NCI-H774 (cell line): ENCODE results near the gene KRTAP10-12.
"Not testable (repeated sequence)": the region's sequence is repeated elsewhere in the genome, so short reads cannot be mapped to it uniquely, and the experiment has no call there.

Experiments
- DNase-seq: peaks from one replicate; lab custom pipeline; 2025; lab: John Stamatoyannopoulos, UW

Gene KRTAP10-12

GRCh38 chr21:44697172-44697810 lies at the start of gene KRTAP10-12:
Gene KRTAP10-12, plus strand, starts transcription at chr21:44697172. Its CDS starts 30 bp downstream, at chr21:44697202.
- not testable (repeated sequence) for DNase-seq

DNA sequence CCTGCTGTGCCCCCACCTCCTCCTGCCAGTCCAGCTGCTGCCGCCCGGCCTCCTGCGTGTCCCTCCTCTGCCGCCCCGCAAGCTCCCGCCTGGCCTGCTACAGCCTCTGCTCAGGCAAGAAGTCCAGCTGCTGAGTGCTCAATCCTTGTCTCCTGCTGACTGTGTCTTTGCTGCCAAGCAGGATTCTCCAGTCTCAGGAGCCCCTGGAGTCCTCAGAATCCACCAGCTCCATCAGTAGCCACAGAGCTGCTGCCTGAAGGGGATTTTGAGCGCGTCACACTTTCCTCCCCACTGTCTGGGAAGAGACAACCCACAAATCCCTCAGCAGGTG lies 49.8 kb upstream of the KRTAP10-12 start:
- DNase-seq, result no peak

DNA sequence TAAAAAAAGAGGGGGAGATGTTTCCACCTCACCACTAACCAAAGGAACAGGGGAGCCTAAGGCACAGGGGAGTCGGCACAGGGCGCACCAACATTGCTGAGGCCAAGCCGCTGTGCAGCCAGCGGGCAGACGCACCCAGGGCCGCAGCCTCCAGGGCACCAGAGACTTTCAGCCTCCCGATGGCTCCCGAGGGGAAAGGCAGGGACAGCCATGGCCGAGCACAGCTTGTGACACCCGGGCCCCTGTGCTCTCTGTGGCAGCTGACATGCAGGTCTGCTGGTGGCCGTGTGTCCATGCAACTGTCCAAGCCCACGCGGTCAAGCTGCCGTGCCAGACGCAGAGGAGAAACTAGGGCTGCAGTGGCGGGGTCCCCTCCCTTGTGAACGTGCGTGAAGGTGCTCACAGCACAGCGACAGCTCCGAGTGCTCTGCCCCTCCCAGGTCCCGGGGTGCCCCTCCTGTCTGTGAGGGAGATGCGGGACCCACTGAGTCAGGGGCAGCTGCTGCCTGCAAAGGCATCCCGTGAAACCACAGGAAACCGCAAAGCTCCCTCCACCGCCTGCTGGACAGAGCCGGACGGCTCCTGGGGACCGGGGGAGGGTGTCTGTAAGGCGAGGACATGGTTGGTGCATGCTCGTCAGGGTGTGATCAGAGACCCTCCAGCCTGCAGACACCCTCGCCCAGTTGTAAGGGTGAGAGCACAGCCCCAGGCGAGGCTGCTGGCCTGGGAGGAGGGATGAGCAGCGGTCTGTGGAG lies 48.2 kb upstream of the KRTAP10-12 start:
- DNase-seq, result no peak

DNA sequence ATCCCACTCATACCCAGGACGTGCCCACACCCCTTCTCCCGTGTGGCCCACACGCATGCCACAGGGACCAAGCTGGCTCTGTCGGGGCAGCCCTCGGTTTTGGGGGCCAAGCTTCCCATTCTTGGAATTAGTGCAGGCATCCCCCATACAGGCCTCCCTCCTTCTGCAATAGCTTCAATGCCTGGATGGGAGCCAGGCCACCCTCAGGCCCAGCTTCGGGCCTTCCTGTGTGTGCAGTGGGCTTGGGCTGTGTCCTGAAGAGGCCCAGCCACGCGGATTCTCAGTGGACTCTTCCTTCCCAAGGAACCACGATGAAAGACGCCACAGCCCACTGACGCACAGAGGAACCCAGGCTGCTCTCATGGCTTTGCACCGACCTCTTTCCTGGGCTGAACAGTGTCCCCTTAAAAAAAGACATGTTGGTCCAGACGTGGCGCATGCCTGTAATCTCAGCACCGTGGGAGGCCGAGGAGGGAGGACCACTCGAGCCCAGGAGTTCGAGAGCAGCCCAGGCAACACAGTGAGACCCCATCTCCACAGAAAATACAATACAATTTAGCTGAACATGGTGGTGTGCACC lies 47.4 kb upstream of the KRTAP10-12 start:
- DNase-seq, result no peak

GRCh38 chr21:44650265-44650972 lies 46.6 kb upstream of the KRTAP10-12 start:
- DNase-seq, result no peak

GRCh38 chr21:44650973-44651675 lies 45.8 kb upstream of the KRTAP10-12 start:
- DNase-seq, result no peak

DNA sequence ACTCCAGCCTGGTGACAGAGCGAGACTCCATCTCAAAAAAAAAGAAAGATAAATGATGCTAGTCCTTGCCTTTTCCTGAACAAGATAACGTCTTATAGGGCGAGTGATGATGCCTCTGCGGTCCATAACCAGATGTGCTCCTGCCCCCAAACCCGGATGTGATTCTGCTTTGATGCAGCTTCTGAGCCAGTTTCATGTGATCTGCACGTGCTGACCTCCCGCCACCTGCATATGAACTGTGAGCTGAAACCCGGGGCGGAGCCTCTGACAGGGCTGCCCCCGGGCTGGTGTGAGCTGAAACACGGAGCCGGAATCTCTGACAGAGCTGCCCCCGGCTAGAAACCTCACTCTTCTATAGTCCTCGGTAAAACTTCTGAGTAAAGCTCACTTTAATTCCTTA lies 43.8 kb upstream of the KRTAP10-12 start:
- DNase-seq, result no peak

- no peak for DNase-seq
These were observed 43.1 kb upstream of the KRTAP10-12 start for GRCh38 chr21:44653656-44654575.

DNA sequence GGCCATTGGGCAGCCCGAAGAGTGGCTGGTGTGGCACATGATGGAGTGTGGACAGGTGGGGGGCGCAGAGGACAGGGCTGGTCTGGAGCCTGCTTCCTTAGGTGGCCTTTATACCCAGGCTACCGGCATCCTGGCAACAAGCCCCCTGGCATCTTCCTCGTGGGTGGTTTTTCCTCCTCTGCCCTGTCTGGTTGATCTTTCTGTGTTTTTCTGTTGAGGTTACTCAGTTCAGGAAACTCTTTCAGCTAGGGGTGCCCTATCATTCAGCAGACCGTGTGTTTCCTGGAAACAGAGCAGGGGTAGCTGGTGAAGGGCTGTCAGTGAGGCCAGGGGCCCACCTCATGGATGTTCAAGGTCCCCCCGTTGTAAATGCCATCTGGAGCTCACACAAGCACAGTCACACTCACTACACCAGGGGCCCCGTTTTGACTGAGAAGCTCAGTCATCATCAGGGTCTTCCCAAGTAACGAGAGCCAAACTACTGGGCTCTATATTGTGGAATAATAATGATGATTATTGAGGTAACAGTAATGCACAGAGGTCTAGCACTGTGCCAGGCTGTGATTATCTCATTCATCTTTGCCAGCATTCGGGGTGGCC lies 42.3 kb upstream of the KRTAP10-12 start, which contains the start of gene KRTAP12-4:
TSS of gene KRTAP12-4 (minus strand) at position 84 of the 600 bp plus-strand sequence. CDS start at position 39, 45 bp downstream.
- DNase-seq, result no peak

GRCh38 chr21:44656868-44657267 lies 40.1 kb upstream of the KRTAP10-12 start:
- no peak for DNase-seq

- no peak for DNase-seq
These were observed 39.1 kb upstream of the KRTAP10-12 start, which contains the start of gene KRTAP12-3 for GRCh38 chr21:44657635-44658540. Gene KRTAP12-3, plus strand, starts transcription at chr21:44657932. Its CDS starts 48 bp downstream, at chr21:44657980.

DNA sequence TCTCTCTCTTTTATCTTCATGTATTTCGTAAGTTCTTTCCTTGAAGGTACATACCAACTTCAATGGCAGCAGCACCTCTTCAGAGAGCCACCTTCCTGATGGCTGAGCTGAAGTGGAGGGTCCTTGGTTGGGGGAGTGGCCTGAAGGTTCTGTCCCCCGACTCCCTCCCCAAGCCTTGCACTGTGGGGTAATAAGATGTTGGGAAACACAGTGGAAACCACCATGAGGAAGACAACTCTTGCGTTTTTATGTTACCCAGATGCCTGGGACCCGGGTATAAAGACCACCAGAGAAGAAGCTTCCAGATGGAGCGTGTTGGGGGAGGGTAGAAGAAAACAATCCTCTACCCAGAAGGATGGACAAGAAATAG lies 38.4 kb upstream of the KRTAP10-12 start:
- DNase-seq, result no peak

GRCh38 chr21:44658913-44659595 lies 37.9 kb upstream of the KRTAP10-12 start:
- no peak for DNase-seq

- not testable (repeated sequence) for DNase-seq
These were observed 35.4 kb upstream of the KRTAP10-12 start for GRCh38 chr21:44661567-44661966.

- no peak for DNase-seq
These were observed 32.3 kb upstream of the KRTAP10-12 start for GRCh38 chr21:44664691-44665090.

GRCh38 chr21:44666401-44667320 lies 30.3 kb upstream of the KRTAP10-12 start, which contains the start of gene KRTAP12-2:
Gene KRTAP12-2, minus strand, starts transcription at chr21:44666927. Its CDS starts 41 bp downstream, at chr21:44666886.
- DNase-seq, result no peak

DNA sequence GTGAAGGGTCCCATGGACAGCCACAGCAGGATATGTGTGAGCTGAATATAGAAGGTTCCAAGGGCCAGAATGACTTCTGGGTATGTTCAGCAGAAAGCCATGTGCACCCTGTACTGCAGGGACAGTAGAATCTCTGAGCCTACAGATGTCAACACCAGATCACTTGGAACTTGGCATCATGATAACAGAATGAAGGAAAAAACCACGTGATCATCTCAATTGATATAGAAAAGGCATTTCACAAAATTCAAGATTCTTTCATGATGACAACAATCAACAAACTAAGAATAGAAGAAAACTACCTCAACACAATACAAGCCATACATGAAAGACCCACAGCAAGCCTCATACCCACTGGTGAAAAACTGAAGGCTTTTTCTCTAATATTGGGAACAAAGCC lies 29.4 kb upstream of the KRTAP10-12 start:
- no peak for DNase-seq
